IgD-negative memory B cell (primary cell): Measurements from ENCODE around the gene IFRD2. TPM values are rescaled to one million over a fixed set of nuclear protein-coding genes. Genes with fewer than 3 reads are reported as not detected.

Experiments used
- H3K27ac Mint-ChIP-seq, 3 donors: one replicate each; pipeline ENCODE4 v1.8.0; 2020 to 2022; ENCODE audit warnings: mild to moderate bottlenecking in 3 of 3, mixed read lengths in 3 of 3, moderate library complexity in 1 of 3
- H3K27me3 Mint-ChIP-seq: one replicate; pipeline ENCODE4 v1.8.0; 2021; ENCODE audit warnings: mixed read lengths
- H3K36me3 Mint-ChIP-seq: one replicate; pipeline ENCODE4 v1.8.0; 2020; ENCODE audit warnings: mild to moderate bottlenecking, mixed read lengths
- H3K4me1 Mint-ChIP-seq, 3 donors: one replicate each; pipeline ENCODE4 v1.8.0; 2020 to 2022; ENCODE audit warnings: mixed read lengths in 3 of 3, mild to moderate bottlenecking in 1 of 3
- H3K4me3 Mint-ChIP-seq, 4 donors: one replicate each; pipeline ENCODE4 v1.8.0; 2020 to 2022; ENCODE audit warnings: mild to moderate bottlenecking in 4 of 4, mixed read lengths in 4 of 4, moderate library complexity in 3 of 4
- H3K9me3 Mint-ChIP-seq, 3 donors: one replicate each; pipeline ENCODE4 v1.8.0; 2020 to 2021; ENCODE audit warnings: mixed read lengths in 3 of 3, mild to moderate bottlenecking in 1 of 3
- polyA plus RNA-seq: library from polyadenylated mRNA; unstranded; fragments of 300-500 nt; fragmentation: Illumina TruSeq; gene quantifications from one replicate; pipeline ENCODE4 v1.2.3, GENCODE V29; 2021

The IFRD2 gene
- polyA plus RNA-seq, 1 donor from 2014 or later: 58.6 TPM

DNA sequence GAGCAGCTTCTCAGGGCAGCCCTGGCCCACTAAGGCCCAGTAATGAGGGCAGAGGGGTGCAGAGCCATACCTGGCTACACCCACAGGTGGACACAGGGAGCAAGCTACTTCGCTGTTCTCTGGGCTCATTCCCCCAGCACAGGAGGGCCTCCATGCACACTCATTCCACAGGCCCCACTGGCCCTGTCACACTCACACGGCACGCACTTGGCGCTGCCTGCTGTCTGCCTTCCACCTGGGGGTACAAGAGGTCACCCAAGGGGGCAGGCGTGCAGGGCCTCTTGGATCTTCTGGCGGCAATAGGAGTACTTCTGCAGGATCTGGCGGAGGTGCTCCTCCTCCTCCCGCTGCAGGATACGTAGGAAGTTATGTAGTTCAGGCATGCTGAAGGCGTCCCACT lies 38.1 kb upstream of the IFRD2 start:
- Mint-ChIP-seq H3K27ac (peak overlapping the region in 1 of 3 donors; percentile 82), H3K36me3 (peaks cover 2% of the 10 kb centered on the region), H3K4me1 (peaks cover 15 to 17% (median 17%) of the 10 kb centered on the region in 3 donors), H3K4me3 (peak overlapping the region in 2 of 4 donors; percentile 28 to 69), H3K9me3 (no peaks in the 10 kb centered on the region), H3K27me3 (no peaks in the 10 kb centered on the region)

- Mint-ChIP-seq H3K27ac (peak within 1 kb of the TSS; percentile 94 to 98 (median 96)), H3K36me3 (no peaks in the 10 kb centered on the region), H3K9me3 (no peaks in the 10 kb centered on the region), H3K4me3 (peak within 1 kb of the TSS; percentile 90 to 96 (median 92)), H3K4me1 (peaks cover 6 to 19% (median 17%) of the 10 kb centered on the region in 3 donors), H3K27me3 (no peaks in the 10 kb centered on the region)
Measured at GRCh38 chr3:50327943-50328691, 35.9 kb upstream of the IFRD2 start, which contains the start of gene TUSC2. Gene TUSC2, minus strand, starts transcription at chr3:50328223. Its CDS starts 124 bp downstream, at chr3:50328099.

DNA sequence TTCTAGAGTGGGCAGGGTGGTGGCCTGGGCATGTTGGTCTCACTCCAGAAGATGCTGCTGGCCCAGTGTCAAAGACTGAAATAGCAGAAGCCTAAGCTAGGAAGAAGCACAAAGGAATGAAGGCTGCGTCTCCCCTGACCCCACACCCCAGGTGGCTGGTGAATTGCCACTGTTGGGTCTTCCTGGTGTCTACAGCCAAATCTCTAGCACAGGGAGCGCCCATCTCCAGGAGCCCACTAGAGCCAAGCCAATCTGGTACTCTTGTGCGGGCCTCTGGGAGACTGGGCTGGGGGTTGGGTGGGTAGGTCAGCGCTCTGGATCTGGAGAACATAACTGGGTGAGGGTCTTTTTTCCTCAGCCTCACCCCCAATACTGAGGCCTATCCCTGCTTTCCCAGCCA lies 34.9 kb upstream of the IFRD2 start:
- Mint-ChIP-seq H3K27me3 (no peaks in the 10 kb centered on the region), H3K36me3 (no peaks in the 10 kb centered on the region), H3K4me1 (peaks cover 11 to 19% (median 17%) of the 10 kb centered on the region in 3 donors), H3K9me3 (no peaks in the 10 kb centered on the region), H3K27ac (peak overlapping the region in 2 of 3 donors; percentile 71 to 96), H3K4me3 (peak overlapping the region; percentile 90 to 96 (median 92))

DNA sequence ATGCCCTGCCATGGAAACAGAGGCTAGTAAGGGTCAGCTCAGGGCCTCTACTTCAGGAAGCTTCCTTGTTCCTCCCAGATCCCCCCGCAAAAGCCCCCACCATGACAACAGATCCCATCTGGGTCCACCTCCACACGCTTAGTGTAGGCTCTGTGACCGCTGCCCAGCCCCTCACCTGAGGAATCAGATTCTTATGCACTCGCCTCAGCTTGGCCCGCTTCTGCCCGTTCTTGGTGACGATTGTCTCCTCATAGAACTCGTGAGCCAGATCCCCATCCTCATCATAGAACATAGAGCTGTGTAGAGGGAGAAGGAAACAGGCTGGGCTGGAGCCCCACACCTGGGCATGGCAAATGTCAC lies 33.9 kb upstream of the IFRD2 start:
- H3K27me3 Mint-ChIP-seq: no peaks in the 10 kb centered on the region
- peaks cover 11 to 19% (median 17%) of the 10 kb centered on the region in 3 donors for H3K4me1 Mint-ChIP-seq
- H3K27ac Mint-ChIP-seq: no peak overlapping the region
- peak overlapping the region in 2 of 4 donors; percentile 81 to 92 for H3K4me3 Mint-ChIP-seq
- H3K36me3 Mint-ChIP-seq: no peaks in the 10 kb centered on the region
- no peaks in the 10 kb centered on the region for H3K9me3 Mint-ChIP-seq

DNA sequence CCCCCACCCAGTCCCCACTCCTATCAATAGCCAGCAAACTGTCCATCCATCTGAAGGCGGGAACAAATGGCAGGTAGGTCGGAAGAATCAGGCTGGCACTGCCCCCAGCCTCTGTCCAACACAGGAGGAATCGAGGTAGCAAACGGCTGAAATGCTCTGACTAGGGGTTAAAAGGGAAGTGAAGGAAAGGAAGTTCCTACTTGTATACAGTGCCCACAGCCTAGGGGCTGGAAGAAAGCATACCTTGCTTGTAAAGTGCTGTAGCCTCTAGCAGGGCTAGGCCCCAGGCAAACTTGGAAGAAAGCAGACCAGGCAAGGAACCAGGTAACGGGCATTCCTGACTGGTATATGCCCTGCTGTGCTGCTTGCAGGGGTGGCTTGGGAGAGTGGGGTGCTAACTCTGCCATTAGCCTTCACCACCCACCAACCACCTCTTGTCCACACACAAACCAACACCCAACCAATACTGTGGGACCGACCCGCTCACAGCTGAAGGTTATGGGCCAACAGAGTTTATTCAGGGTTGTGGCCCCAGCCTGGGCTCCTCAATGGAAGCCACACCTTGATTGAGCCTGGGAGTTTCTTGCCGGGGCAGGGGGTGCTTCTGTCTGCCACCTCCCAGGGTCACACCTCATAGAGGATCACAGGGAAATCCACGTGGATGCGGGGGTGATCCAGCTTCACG lies 33.4 kb upstream of the IFRD2 start:
- no peak overlapping the region for H3K27ac Mint-ChIP-seq
- H3K4me3 Mint-ChIP-seq: peak overlapping the region in 2 of 4 donors; percentile 41 to 92
- peaks cover 11 to 19% (median 19%) of the 10 kb centered on the region in 3 donors for H3K4me1 Mint-ChIP-seq
- H3K9me3 Mint-ChIP-seq: no peaks in the 10 kb centered on the region
- H3K27me3 Mint-ChIP-seq: no peaks in the 10 kb centered on the region
- H3K36me3 Mint-ChIP-seq: no peaks in the 10 kb centered on the region

GRCh38 chr3:50325113-50325480 lies 32.9 kb upstream of the IFRD2 start:
- H3K36me3 Mint-ChIP-seq: no peaks in the 10 kb centered on the region
- peak overlapping the region in 2 of 4 donors; percentile 27 to 92 for H3K4me3 Mint-ChIP-seq
- no peaks in the 10 kb centered on the region for H3K27me3 Mint-ChIP-seq
- peaks cover 14 to 23% (median 22%) of the 10 kb centered on the region in 3 donors for H3K4me1 Mint-ChIP-seq
- no peaks in the 10 kb centered on the region for H3K9me3 Mint-ChIP-seq
- peak overlapping the region in 1 of 3 donors; percentile 86 for H3K27ac Mint-ChIP-seq

DNA sequence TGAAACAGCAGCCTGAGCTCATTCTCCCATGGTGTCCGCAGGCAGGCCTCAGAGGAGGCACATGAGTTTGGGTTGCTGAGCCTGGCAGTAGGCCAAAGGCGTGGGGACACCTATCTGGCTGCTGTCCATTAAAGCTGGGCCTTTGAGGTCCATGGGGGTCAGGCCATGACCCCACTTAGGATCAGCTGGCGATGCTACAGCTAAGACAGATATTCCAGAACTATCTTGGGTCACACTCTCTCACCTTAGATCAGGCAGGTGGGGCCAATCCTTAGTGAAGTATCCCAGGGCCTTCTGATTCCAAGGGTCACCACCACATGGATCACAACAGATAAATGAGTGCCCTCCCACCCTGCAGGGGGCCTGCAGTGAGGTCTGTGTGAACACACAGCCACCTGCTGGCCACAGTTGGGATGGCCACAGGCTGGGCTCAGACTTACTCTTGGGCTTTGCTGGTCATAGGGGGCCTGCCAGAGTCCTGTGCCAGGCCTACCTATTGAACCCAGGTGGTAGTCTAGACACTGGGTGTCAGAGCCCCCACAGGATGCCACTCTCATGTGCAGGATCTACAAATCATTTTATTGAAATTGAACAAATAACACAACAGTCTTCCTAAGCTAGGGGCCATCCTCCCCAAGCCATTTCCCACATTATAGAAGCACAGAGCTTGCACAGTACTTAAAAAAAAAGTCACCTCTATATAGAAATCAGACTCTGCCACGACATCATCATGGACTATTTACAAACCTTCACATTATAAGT lies 32.3 kb upstream of the IFRD2 start:
- Mint-ChIP-seq H3K4me1 (peaks cover 17 to 27% (median 26%) of the 10 kb centered on the region in 3 donors), H3K27me3 (no peaks in the 10 kb centered on the region), H3K36me3 (no peaks in the 10 kb centered on the region), H3K27ac (peak overlapping the region in 2 of 3 donors; percentile 63 to 86), H3K9me3 (no peaks in the 10 kb centered on the region), H3K4me3 (peak overlapping the region in 3 of 4 donors; percentile 3 to 92 (median 27))

GRCh38 chr3:50323614-50324199 lies 31.5 kb upstream of the IFRD2 start:
- no peaks in the 10 kb centered on the region for H3K9me3 Mint-ChIP-seq
- H3K4me3 Mint-ChIP-seq: peak overlapping the region in 1 of 4 donors; percentile 92
- peaks cover 20 to 34% (median 30%) of the 10 kb centered on the region in 3 donors for H3K4me1 Mint-ChIP-seq
- H3K27ac Mint-ChIP-seq: peak overlapping the region in 2 of 3 donors; percentile 53 to 89
- no peaks in the 10 kb centered on the region for H3K27me3 Mint-ChIP-seq
- H3K36me3 Mint-ChIP-seq: no peaks in the 10 kb centered on the region

GRCh38 chr3:50323092-50323600 lies 30.9 kb upstream of the IFRD2 start:
- H3K36me3 Mint-ChIP-seq: no peaks in the 10 kb centered on the region
- H3K9me3 Mint-ChIP-seq: no peaks in the 10 kb centered on the region
- H3K4me1 Mint-ChIP-seq: peaks cover 17 to 34% (median 28%) of the 10 kb centered on the region in 3 donors
- peak overlapping the region in 2 of 3 donors; percentile 53 to 89 for H3K27ac Mint-ChIP-seq
- no peaks in the 10 kb centered on the region for H3K27me3 Mint-ChIP-seq
- peak overlapping the region in 2 of 4 donors; percentile 13 to 92 for H3K4me3 Mint-ChIP-seq

DNA sequence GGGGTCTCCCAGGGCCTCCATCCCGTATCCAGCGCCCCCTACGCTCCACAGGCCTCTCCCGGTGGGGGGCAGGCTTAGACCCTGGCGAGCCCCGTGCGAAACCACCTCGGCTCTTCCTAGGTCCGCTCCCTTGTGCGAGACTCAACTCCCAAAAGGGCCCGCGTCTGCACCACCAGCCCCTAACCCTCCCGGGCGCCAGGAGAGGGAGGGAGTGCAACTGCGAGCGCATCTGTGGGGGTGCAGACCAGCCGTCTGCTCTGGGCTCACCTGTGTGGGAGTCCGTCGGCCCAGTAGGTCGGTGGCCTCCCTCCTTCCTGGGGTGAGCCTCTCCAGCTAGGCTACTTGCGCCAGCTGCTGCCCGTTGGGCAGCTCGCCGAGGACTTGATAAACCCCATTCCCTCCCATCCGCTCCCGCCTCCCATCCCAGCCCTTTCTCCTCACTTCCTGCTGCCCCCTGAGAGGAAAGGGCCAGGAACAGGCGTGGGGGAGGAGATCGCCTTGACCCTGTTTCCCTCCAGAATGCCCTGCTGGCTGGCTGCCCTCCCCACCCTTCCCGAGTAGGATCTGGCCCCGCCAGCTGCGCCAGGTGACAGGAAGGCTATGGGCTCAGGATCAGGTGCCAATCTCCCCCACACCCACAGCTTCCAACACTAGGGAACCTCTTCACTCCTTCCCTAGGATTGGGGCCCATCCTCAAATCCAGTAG lies 30.3 kb upstream of the IFRD2 start, which contains the start of gene HYAL2:
Gene HYAL2 (minus strand): TSS at position 360 of the 706 bp plus-strand sequence. CDS start 2,256 bp downstream, outside the sequence.
- Mint-ChIP-seq H3K36me3 (no peaks in the 10 kb centered on the region), H3K4me1 (peaks cover 15 to 31% (median 26%) of the 10 kb centered on the region in 3 donors), H3K4me3 (peak within 1 kb of the TSS; percentile 84 to 96 (median 94)), H3K27ac (peak within 1 kb of the TSS; percentile 89 to 96 (median 95)), H3K27me3 (no peaks in the 10 kb centered on the region), H3K9me3 (no peaks in the 10 kb centered on the region)

DNA sequence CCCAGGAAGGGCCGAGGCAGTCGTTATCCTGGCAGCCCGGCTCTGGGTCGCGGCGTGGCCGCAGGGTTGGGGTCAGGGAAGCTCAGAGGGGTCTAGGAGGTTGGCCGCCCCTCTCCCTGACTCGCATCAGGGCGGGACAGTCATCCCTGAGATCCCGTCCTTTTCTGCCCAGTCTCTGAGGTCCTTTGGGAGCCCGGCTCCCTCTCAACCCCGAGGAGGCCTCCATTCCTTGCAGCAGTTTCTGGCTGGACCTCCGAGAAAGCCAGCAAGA lies 29.8 kb upstream of the IFRD2 start:
- Mint-ChIP-seq H3K9me3 (no peaks in the 10 kb centered on the region), H3K4me3 (peak overlapping the region in 3 of 4 donors; percentile 84 to 95 (median 90)), H3K36me3 (no peaks in the 10 kb centered on the region), H3K27ac (peak overlapping the region in 2 of 3 donors; percentile 89 to 95), H3K27me3 (no peaks in the 10 kb centered on the region), H3K4me1 (peaks cover 16 to 32% (median 25%) of the 10 kb centered on the region in 3 donors)

GRCh38 chr3:50321336-50322114 lies 29.3 kb upstream of the IFRD2 start:
- peaks cover 21 to 37% (median 26%) of the 10 kb centered on the region in 3 donors for H3K4me1 Mint-ChIP-seq
- no peaks in the 10 kb centered on the region for H3K27me3 Mint-ChIP-seq
- H3K9me3 Mint-ChIP-seq: no peaks in the 10 kb centered on the region
- no peaks in the 10 kb centered on the region for H3K36me3 Mint-ChIP-seq
- peak overlapping the region; percentile 89 to 96 (median 95) for H3K27ac Mint-ChIP-seq
- H3K4me3 Mint-ChIP-seq: peak overlapping the region; percentile 84 to 96 (median 92)

DNA sequence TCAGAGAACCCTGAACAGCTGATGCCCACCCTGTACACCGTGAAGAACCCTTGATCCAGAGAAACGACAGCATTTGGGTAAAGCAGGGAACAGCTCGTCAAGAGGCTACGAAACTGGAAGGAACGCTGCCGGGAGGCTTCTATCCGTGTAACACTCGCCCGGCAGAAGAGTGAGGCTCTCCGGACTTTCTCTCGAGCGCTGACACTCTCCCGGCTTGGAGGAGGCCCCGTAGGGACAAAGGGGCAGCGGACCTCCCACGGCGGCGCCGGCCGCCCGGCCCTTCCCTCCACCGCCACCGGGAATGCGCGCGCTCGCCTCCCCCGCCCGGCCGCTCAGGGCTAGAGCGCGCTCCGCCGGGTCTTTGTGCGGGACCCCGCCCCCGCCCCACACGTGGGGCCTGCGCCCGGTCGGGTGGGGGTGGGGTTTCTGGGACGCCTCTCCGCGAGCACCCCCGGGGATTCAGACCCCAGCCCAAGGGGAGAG lies 28.7 kb upstream of the IFRD2 start:
- H3K27me3 Mint-ChIP-seq: no peaks in the 10 kb centered on the region
- H3K36me3 Mint-ChIP-seq: peaks cover 2% of the 10 kb centered on the region
- no peaks in the 10 kb centered on the region for H3K9me3 Mint-ChIP-seq
- peak overlapping the region; percentile 33 to 88 (median 82) for H3K27ac Mint-ChIP-seq
- peak overlapping the region; percentile 89 to 98 (median 93) for H3K4me3 Mint-ChIP-seq
- H3K4me1 Mint-ChIP-seq: peaks cover 25 to 41% (median 28%) of the 10 kb centered on the region in 3 donors
